NCI-H1436 treated with DMSO at 0.1 percent for 48 hours (cell line): ENCODE measurements around the gene LPAR3.
"Not testable (repeated sequence)": the region's sequence is repeated elsewhere in the genome, so short reads cannot be mapped to it uniquely, and the experiment has no call there.

Source experiments
- DNase-seq: peaks from one replicate; lab custom pipeline; 2025; lab: John Stamatoyannopoulos, UW

LPAR3 gene

DNA sequence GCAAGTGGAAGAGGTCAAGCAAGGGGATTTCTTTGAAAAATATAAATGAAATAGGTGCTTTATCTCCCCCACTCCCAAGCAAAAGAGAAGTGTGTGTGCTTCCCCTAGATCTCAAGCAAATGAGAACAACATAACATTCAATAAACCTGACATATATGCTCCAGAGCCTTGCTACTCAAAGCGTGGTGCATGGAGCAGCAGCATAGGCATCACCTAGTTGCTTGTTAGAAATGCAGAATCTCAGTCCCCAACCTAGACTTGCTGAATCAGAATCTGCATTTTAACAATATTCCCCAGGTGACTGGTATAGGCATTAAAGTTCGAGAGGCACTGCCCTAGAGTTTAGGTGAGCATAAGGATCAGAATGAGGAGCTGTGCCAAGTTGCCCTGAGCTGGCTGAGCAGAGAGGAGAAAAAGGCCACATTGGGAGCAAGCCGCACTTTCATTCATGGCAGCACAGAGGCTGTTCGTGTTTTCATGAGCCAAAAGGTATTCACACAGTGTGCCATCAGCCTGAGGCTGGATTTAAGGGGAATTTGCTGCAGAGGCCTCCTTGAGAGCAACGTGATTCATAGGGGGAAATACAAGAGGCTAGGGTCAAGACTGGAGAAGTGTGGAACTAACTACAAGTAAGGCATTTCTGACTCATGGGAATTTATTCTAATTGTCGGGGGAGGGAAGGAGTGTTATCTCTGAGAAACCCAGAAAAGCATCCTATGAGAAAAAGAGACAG is 14.3 kb upstream of the LPAR3 start:
- DNase-seq, result no peak

DNA sequence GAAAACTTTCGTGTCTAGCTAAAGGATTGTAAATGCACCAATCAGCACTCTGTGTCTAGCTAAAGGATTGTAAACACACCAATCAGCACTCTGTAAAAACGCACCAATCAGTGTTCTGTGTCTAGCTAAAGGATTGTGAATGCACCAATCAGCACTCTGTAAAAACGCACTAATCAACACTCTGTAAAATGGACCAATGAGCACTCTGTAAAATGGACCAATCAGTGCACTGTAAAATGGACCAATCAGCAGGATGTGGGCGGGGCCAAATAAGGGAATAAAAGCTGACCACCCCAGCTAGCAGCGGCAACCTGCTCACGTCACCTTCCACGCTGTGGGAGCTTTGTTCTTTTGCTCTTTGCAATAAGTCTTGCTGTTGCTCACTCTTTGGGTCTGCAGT is 9.7 kb upstream of the LPAR3 start:
- not testable (repeated sequence) for DNase-seq

DNA sequence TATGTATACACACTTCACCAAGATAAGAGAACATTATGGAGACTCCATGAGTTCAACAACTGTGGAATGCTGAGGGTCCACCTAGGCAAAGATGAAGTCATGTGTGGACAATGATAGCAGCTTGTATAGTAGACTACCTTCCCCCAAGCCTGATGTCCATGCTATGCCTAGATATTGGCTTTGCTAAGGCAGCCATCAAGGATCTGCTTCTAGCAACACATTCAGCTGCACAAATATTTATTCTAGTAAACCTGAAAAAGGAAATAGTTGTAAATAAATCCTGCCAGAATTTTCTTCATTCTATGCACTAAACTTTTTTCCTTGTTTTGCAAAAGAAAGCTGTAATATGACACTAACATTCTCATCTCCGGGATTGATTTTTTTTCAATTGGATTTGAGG is 7.0 kb upstream of the LPAR3 start:
- no peak for DNase-seq

DNA sequence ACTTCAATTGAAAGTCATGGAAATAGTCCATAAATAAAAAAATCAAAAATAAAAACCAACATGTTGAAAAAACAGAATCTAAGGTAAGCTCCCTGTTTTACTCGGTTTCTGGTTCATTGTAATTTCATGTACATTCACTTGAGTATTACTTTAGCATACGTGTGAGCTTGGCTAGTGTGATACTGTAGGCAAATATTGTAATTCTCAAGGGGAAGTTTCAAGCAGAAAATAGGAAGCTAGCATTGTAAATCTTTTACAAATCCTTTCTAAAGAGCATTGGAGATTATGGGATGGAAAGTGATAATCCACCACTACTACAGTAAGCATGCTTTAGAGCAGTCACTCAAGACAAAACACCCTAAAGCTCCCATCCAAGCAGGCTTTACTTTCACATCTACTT is 3.3 kb upstream of the LPAR3 start:
- no peak for DNase-seq

DNA sequence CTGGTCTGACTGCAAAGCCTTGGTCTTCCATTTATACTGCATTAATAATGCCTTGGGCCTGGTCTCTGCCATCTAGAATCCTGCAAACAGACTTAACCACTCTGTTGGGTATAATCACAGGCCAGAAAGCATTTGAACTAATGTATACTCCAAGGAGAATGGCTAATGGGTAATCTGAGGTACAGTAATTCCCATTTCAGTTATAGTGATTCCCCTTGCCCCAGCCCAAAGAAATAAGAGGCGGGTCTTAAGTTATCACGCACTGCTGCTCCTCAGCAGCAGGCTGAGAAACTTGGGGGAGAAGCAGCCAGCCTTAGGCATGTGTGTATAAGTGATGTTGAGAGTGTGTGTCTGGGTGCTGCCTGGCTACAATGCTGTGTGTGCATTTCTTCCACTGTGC is 2.4 kb downstream of the LPAR3 start:
- DNase-seq, result no peak

DNA sequence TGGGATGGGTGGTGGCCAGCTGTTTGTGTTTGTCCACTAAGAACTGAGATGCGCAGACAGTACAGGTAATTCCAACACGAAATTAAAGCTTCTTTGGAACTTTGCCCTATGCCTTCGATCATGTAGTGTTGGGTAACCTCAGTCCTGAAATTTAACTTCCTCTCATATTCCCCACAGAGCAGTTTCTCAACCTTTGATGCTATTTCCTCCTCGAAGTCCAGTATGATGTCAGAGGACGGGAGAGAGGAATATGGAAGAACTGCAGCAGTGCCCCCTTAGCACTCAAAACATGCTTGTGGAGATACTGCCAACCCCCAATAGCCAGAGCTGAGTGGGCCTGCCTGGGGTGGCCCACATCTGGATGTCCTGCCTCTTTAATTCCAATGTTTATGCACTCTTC is 3.6 kb downstream of the LPAR3 start:
- no peak for DNase-seq

DNA sequence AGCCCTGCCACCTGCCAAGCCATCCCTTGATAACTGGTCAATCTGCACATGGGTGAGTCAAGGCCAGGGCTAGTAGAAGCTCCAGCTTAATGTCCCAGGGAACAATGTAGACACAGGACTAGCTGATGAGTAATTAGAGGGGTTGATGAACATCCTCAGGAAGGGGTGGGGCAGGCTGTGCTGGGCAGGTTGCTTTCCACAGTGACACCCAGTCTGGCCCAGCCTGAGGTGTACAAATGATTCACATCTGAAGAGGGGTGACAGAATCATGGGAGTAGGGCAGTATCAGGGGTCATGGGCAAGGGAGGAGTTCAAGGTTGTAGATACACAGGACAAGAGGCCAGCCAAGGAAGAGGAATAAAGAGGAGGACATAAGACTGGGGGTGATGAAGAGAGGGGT is 4.3 kb downstream of the LPAR3 start:
- no peak for DNase-seq

DNA sequence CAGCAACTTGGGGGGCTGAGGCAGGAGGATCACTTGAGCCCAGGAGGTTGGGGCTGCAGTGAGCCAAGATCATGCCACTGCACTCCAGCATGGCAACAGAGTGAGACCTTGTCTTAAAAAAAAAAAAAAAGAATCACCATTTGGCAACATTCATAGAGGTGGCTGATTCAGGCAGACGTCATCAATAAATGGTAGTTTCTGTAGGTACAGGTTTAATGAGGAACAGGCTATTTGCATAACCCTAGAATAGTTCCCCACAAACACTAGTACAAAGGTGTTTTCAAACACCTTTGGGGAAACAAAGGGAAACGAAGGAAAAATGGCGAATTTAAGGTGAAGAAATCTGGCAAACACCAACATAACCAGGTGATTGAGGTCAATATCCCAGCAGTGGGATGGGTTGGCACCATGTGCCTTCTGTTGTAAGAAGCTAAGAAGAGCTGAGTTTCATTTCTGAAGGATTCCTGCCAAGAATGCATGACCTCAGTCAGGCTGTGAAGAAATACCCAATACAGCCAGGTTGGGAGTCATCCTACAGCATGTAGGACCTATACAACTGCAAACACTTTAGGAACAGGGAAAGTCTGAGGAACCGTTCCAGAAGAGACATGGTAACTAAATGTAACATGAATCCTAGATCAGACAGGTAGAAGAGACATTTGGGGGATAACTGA is 5.6 kb downstream of the LPAR3 start:
- DNase-seq, result no peak

DNA sequence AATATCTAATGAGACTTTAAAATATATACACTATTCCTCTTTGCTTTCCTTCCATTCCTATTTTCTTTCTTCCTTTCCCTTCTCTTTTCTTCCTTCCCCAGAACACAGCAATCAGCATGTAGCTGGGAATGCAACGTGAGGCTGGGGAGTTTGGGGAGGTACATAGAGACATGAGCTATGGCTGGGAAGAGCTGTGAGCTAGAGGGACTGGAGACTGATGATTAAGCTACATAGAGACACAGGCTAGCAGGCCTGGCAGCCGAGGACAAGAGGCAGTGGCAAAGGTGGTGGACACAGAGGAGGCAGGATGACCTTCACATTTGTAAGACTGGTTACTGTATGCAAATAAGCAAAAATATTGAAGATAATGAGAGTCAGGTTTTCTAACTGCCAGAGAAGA is 7.5 kb downstream of the LPAR3 start:
- DNase-seq, result no peak

DNA sequence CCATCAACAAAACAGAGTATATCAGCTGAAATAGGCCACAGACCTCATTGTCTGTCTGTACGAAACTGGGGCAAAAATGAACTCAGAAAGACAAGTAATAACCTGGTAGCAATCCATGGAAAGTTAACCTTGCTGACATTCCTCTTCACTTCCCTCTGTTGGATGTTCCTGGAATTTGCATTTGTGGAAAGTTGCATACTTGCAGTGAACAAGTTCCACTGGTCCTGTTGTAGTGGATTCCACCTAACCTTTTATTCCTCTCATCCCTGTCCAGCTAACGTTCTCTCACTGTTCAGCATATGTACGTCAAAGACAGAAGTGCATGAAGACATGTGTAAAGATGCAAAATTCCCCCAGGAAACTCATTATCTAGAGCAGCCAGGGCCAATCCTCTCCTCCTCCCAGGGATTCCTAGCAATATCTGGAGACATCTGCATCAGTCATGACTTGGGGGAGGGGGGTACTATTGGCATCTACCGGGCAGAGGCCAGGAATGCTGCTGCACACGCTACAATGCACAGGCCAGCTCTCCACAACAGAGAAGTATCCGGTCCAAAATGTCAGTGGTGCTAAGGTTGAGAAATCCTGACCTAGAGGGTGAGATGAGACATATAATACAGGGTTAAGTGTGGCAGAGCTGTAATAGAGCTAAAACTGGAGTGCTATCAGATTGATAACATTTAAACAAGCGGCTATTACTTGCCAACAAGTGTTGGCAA is 8.2 kb downstream of the LPAR3 start:
- no peak for DNase-seq

DNA sequence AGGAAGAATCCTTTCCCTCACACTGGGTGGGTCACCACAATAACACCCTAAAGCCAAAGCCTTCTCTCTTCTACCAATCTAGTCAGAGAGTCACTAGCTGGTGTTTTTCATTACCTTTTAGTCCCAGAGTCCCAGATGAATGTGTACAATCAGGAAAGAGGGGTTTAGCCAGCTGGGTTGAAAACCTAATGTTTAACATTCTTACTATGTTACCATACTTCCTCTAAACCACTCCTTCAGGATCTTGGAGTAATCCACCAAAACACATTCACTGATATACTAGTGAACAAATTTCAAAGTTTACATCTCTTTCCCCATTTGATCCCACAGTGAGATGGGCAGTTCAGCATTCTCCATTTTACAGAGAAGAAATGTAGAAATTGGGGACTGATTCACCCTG is 9.7 kb downstream of the LPAR3 start:
- no peak for DNase-seq

DNA sequence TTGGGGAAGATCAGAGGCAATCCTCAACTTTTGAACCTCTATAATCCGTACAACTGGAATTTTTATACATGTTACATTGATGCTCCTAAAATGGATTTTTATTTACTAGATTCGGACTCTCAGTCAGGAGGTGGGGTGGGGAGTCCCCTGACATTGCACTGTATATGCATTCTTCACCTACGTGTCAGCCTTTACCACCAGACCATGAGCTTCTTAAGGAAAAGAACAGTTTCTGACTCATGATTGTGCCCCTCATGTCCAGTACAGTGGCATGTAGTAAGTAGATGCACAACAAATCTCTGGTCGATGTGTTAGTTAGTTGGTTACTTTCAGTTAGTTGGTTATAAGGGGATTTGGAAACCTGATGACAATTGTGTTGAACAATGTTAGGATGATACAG is 15.4 kb downstream of the LPAR3 start:
- no peak for DNase-seq

DNA sequence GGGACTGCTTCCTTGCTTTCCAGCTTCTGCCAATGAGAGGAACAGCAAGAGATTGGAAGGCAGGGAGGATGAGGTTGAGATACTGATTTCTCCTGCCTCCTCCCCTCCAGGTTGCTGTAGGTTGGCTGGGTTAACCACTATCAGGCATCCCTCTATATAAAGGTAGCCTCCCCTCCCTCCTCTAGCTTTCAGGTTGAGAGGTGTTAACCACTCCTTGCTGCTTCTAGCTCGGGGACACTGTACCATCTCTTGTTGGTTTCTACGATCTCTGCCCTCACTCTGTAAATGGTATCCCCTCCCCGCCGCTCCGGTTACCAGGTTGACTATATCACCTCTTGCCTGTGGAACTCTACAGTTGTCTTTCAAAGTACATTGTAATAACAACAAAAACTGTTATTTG is 16.7 kb downstream of the LPAR3 start:
- no peak for DNase-seq

DNA sequence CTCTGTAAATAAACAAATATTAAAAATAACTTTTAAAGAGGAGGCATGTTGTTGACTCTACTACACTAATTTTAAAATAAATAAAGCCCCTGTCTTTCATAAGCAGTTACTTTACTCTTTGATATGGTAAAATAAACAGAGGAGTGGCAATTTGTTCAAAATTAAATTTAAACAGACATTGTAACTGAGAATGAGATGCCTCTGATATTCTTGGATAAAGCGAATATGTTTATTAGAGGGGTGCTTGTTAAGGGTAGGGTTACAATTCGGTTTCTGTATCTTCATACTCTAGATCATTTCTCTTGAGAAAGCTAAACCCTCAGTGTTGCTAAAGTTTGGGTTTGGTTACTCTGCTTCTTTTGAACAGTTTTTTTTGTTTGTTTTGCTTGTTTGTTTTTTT is 19.6 kb downstream of the LPAR3 start:
- no peak for DNase-seq

DNA sequence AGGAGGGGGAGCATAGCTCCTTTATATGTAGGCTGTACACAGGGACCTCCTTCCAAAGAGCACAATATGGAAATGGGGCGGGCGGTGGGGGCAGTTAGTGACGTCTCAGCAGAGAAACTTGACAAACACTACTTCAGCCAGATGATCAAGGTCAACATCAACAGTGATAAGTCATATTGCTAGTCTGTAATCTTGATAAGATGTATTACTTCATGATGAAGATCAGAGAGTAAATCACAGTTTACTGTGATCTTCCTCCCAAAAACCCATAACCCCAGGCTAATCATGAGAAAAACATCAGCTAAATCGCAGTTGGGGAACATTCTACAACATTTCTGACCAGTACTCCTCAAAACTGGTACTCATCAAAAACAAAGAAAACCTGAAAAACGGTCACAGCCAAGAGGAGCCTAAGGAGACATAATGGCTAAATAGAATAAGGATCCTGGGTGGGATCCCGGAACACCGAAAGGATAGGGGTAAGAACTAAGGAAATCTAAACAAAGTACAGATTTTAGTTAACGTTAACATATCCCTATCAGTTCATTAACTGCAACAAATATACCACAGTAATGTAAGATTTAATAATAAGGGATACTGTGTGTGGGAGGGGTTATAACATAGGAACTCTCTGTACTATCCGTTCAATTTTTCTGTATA is 20.2 kb downstream of the LPAR3 start:
- no peak for DNase-seq

DNA sequence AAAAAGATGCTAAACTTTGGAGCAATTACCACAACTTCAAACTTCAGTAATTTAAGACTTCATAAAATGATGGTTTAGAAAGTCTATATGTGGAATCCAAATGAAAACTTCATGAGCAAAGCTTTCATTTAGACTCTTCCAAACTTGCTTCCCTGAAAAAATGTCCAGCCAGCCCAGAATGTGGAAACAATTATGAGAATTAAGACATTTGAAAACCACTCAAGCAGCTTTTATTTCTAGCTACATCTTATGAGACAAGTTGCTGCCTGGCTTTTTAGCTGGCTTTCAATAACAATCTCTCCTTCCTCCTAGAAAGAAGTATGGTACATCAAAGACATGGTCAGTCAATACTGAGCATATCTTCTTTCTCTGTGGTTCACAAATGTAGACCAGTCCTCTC is 21.8 kb downstream of the LPAR3 start:
- DNase-seq, result no peak

DNA sequence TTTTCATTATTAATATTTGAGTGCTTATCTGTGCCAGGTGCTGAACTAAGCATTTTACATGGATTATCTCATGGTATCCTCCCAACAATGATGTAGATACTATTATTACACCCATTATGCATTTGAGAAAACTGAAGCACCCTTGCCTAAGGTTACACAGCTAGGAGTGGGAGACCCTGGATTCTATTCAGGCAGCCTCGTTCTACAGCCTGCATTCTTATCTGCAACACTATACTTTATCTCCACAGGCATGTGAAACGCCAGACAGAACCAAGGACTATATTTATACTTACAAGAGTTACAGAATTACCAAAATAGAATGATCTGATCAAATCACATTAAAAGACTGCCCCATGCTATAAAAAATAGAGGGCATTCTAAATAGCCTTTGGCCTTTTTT is 22.4 kb downstream of the LPAR3 start:
- DNase-seq, result no peak

DNA sequence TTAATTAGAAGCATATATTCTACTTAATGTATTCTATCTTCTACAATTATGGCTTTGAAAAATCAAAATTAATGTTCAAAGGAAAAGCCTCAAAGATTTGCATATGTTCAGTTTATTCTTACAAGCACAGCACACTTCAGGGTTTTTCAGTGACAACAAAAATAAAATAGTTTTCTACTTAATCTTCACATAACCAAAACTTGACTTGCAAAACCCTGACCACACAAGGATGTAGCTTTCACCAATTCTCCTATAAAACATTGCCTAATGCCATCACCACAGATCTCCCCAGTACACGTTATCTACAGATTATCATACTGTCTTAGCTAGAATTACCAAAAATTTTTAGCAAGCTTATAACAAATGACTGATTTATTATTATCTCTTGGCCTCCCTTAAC is 23.3 kb downstream of the LPAR3 start:
- DNase-seq, result no peak

DNA sequence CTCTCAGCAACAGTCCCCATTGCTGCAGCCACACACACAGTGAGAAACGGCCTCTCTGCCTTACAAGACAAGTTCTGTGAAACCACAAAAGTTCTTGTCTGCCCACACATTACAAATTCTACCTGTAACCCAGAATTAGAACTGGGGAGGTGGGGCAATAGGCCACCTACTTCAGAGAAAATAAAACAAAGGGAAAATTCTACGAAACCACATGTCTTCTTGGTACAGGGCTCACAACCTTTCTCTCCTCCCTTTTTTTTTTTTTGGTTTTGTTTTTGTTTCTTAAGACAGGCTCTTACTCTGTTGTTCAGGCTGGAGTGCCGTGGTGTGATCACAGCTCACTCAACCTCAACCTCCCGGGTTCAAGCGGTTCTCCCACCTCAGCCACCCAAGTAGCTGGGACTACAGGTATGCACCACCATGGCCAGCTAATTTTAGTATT is 30.2 kb downstream of the LPAR3 start:
- DNase-seq, result no peak

DNA sequence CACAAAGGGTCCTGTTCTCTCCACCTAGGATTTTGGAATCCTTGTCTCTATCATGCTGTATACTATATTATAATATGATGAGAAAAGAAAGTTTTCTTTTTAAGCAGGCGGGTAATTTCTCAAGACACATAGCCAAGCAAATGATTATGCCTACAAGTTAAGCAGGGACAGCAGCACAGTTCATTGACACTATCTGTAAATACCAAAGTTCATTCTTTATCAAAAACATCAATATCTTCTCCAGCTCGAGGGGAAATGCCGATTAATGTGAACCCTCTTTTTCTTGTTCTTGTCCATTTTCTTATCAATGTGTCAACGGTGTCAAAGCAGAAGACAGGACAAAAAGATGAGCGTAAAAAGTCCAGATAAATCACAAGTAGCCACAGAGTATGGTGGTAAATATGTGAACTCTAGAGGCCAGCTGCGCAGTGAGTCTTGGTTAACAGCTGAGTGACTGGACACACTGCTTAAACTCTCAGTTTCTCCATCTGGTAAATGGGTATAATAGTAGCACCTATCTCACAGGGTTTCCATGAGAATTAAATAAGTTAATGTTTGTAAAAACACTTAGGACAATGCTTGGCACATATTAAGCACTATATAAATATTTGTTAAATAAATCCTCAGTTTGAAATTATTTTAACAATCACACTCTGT is 30.9 kb downstream of the LPAR3 start:
- DNase-seq, result no peak

DNA sequence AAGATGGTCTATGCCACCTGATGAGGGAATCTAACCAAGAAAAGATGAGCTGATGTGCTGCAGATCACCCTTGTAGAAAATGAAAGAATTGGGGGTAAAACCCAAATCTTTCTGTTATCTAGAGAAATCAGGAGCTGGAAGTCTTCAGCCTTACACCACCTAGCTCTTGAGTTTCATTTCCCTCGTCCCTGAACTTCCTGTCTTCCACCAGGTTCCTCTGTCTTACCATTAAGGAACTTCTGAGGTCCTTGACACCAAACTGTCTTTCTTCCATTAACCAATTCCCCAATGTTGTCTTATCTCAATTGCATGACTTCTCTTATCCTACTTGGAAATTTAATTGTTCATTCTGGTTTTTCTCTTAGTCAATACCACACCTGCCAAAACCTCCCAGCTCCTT is 31.5 kb downstream of the LPAR3 start:
- DNase-seq, result no peak

DNA sequence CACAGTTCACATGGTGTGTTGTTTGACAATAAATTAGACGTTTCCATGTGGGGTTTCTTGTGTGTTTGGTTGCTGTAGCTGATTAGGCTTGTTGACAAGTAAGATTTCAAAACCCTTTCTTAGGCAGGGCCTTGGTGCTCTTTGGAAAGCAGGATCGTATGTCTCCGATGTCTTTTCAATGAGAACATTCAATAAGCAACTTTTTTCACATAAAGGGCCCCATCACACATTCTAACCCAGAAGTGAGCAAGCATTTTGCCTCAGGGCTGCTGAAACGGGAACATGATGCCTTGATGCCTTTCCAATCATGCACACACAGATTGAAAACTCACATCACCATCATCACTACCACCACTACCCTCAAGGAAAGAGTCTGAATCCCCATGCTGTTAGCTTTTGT is 33.1 kb downstream of the LPAR3 start:
- DNase-seq, result no peak
